ENCODE measurements around the gene RPS28. TPM values are rescaled to one million over a fixed set of nuclear protein-coding genes. Genes with fewer than 3 reads are reported as not detected.

The RPS28 gene
- total and polyA plus RNA-seq, 4 donors: 405 to 981 (median 714) TPM

DNA sequence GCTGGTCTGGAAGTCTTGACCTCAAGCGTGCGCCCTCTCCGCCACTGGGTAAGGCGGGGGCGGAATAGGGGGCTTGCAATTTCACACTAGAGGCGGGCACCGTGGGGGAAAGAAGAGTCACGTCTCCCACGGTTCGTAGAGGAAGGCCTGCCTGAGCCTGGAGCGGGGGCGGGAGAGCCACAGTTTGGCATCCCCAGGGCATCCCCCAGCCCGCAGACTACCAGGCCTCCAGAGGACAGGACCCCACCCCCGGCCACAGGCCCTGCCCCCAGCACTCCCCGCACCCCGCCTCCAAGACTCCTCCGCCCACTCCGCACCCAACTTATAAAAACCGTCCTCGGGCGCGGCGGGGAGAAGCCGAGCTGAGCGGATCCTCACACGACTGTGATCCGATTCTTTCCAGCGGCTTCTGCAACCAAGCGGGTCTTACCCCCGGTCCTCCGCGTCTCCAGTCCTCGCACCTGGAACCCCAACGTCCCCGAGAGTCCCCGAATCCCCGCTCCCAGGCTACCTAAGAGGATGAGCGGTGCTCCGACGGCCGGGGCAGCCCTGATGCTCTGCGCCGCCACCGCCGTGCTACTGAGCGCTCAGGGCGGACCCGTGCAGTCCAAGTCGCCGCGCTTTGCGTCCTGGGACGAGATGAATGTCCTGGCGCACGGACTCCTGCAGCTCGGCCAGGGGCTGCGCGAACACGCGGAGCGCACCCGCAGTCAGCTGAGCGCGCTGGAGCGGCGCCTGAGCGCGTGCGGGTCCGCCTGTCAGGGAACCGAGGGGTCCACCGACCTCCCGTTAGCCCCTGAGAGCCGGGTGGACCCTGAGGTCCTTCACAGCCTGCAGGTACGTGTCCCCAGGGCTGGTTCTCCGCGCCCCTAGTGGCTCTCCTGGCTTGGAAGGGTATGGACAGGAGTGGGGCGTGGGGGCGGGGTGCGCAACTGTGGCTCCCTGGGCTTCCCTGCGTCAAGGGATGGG lies 42.8 kb downstream of the RPS28 start, which contains the start of gene ANGPTL4:
TSS of gene ANGPTL4 (plus strand) at position 353 of the 969 bp plus-strand sequence. CDS start at position 520, 167 bp downstream.
- no peaks in the 10 kb centered on the region for H3K36me3 ChIP-seq (ENCODE audit: control insufficient read depth in 1 of 2, insufficient read depth in 2 of 2, low read length in 1 of 2)
- H3K4me3 ChIP-seq (ENCODE audit: low read length in 2 of 2): peak within 1 kb of the TSS; percentile 1 to 6
- H3K27me3 ChIP-seq (ENCODE audit: control insufficient read depth in 1 of 2, insufficient read depth in 2 of 2, low read length in 1 of 2): no peaks in the 10 kb centered on the region
- 1% methylated on average over 77 to 81 of the region's 81 CpGs for WGBS, 2 donors
- H3K9me3 ChIP-seq (ENCODE audit: control insufficient read depth, low read length): no peaks in the 10 kb centered on the region
- intact Hi-C loops (cut with DNase I): loop anchor here in 1 of 2 donors (2.0 kb wide), 1 partner anchor 27 kb away; the partner anchor contains the start of gene RAB11B
- H3K4me1 ChIP-seq (ENCODE audit: control insufficient read depth in 1 of 2, insufficient read depth in 2 of 2, low read length in 2 of 2): no peaks in the 10 kb centered on the region
- DNase-seq: peak; percentile 87 to 91
- H3K27ac ChIP-seq (ENCODE audit: low read depth in 1 of 2, low read length in 2 of 2): peak within 1 kb of the TSS in 1 of 2 donors; percentile 62
- ATAC-seq (ENCODE audit: low FRiP score): peak; percentile 72

DNA sequence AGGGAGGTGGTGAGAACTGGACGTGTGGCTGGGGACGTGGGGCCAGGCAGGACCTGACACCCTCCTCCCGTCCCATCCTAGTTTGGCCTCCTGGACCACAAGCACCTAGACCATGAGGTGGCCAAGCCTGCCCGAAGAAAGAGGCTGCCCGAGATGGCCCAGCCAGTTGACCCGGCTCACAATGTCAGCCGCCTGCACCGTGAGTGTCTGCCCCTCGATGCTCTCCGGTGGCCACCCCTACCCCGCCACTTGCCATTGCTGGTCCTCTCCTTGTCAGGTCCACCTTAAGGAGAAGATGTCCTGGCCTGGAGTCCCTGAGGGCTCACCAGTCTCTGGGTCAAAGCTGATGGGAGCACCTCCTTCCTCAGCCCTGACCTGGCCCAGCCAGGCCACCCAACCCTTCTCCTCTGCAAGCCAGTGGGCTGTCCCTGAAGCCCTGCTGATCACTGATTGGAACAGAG lies 44.9 kb downstream of the RPS28 start:
- Histone ChIP-seq H3K4me3 (ENCODE audit: low read length in 2 of 2) (no peak overlapping the region), H3K36me3 (ENCODE audit: control insufficient read depth in 1 of 2, insufficient read depth in 2 of 2, low read length in 1 of 2) (no peaks in the 10 kb centered on the region), H3K4me1 (ENCODE audit: control insufficient read depth in 1 of 2, insufficient read depth in 2 of 2, low read length in 2 of 2) (no peaks in the 10 kb centered on the region), H3K27me3 (ENCODE audit: control insufficient read depth in 1 of 2, insufficient read depth in 2 of 2, low read length in 1 of 2) (no peaks in the 10 kb centered on the region), H3K9me3 (ENCODE audit: control insufficient read depth, low read length) (no peaks in the 10 kb centered on the region), H3K27ac (ENCODE audit: low read depth in 1 of 2, low read length in 2 of 2) (no peak overlapping the region)
- WGBS, 2 donors: 93 to 97% methylated on average over 11 of the region's 11 CpGs
- no peak for ATAC-seq (ENCODE audit: low FRiP score)
- intact Hi-C loops (cut with DNase I): no loop called here
- DNase-seq: no peak

DNA sequence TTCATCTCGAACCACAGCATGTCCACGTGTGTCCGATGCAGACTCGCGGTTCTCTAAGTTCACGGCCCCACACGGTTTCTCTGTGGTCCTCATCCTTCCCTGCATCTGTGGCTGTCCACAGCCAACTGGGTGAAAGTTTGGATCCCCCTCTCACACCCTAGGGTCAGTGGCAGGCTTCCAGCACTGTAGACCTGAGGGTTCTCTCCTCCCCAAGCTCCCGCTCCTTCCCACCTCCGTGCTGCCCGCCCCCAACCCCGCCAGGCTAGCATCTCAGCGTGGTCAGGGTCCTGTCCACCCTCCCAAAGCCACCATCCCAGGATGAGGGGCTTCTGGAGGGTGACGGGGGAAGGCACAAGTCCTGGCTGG lies 45.6 kb downstream of the RPS28 start:
- no peaks in the 10 kb centered on the region for H3K36me3 ChIP-seq (ENCODE audit: control insufficient read depth in 1 of 2, insufficient read depth in 2 of 2, low read length in 1 of 2)
- DNase-seq (peak in 1 of 2 donors; percentile 78), ATAC-seq (ENCODE audit: low FRiP score) (peak; percentile 2)
- no peaks in the 10 kb centered on the region for H3K27me3 ChIP-seq (ENCODE audit: control insufficient read depth in 1 of 2, insufficient read depth in 2 of 2, low read length in 1 of 2)
- H3K4me1 ChIP-seq (ENCODE audit: control insufficient read depth in 1 of 2, insufficient read depth in 2 of 2, low read length in 2 of 2): no peaks in the 10 kb centered on the region
- WGBS, 2 donors: 39 to 47% methylated on average over 13 of the region's 13 CpGs
- peak overlapping the region in 1 of 2 donors; percentile 27 for H3K27ac ChIP-seq (ENCODE audit: low read depth in 1 of 2, low read length in 2 of 2)
- intact Hi-C loops (cut with DNase I): no loop called here
- H3K9me3 ChIP-seq (ENCODE audit: control insufficient read depth, low read length): no peaks in the 10 kb centered on the region
- H3K4me3 ChIP-seq (ENCODE audit: low read length in 2 of 2): no peak overlapping the region

DNA sequence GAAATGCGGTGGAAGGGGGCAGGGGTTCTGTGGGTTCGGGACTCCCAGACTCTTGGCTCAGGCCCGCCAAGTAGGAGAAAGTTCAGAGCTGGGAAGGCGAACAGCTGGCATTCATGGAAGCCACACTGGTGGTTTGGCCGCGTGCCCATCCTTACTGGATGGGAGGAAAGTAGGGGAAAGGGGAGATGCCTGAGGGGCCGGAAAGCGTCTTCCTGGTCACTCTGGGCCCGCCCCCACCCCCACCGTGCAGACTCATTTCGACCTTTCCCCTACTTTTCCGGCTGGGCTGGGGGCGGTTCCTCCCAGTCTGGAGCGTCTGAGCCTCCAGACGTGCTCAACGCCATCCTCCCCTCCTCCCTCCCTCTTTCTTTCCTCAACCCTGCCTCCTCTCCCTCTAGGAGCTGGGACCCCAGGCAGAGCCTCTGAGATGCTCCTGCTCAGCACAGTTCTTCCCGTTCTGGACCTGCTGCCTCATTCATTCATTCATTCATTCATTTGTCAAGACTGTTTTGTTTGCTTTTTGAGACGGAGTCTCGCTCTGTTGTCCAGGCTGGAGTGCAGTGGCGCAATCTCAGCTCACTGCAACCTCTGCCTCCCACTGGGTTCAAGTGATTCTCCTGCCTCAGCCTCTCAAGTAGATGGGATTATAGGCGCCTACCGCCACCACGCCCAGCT lies 46.2 kb downstream of the RPS28 start:
- Histone ChIP-seq H3K27me3 (ENCODE audit: control insufficient read depth in 1 of 2, insufficient read depth in 2 of 2, low read length in 1 of 2) (no peaks in the 10 kb centered on the region), H3K9me3 (ENCODE audit: control insufficient read depth, low read length) (no peaks in the 10 kb centered on the region), H3K36me3 (ENCODE audit: control insufficient read depth in 1 of 2, insufficient read depth in 2 of 2, low read length in 1 of 2) (no peaks in the 10 kb centered on the region), H3K4me1 (ENCODE audit: control insufficient read depth in 1 of 2, insufficient read depth in 2 of 2, low read length in 2 of 2) (no peaks in the 10 kb centered on the region), H3K4me3 (ENCODE audit: low read length in 2 of 2) (no peak overlapping the region), H3K27ac (ENCODE audit: low read depth in 1 of 2, low read length in 2 of 2) (no peak overlapping the region)
- intact Hi-C loops (cut with DNase I): no loop called here
- ATAC-seq (ENCODE audit: low FRiP score) (peak; percentile 37), DNase-seq (peak; percentile 89 to 94)
- WGBS, 2 donors: 20% methylated on average over 21 to 23 of the region's 23 CpGs

DNA sequence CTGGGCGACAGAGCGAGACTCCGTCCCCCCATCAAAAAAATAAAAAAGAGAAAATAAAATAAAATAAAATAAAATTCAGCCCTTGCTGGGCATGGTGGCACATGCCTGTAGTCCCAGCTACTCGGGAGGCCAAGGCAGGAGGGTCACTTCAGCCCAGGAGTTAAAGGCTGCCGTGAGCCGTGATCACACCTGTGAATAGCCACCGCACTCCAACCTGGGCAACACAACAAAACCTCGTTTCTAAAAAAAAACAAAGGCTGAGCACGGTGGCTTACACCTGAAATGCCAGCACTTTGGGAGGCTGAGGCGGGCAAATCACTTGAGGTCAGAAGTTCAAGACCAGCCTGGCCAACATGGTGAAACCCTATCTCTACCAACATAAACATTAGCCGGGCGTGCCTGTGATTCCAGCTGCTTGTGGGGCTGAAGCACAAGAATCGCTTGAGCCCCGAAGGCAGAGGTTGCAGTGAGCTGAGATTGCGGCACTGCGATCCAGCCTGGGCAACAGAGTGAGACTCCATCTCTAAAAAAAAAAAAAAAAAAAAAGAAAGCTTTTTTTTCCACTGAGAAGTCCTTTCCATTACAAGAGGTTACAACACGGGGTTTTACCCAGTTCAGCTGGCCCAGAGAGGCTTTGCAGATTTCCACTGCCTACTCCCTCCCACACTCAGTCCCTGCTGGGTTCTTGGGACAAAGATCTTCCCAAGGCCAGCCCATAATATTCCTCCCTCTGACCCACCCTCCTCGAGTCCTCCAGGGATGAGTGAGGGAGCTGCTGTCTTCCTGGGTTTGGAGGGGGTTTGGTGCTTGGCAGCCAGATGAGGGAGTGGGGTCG lies 49.1 kb downstream of the RPS28 start:
- peak; percentile 56 for ATAC-seq (ENCODE audit: low FRiP score)
- H3K36me3 ChIP-seq (ENCODE audit: control insufficient read depth in 1 of 2, insufficient read depth in 2 of 2, low read length in 1 of 2): no peaks in the 10 kb centered on the region
- no peaks in the 10 kb centered on the region for H3K4me1 ChIP-seq (ENCODE audit: control insufficient read depth in 1 of 2, insufficient read depth in 2 of 2, low read length in 2 of 2)
- H3K27me3 ChIP-seq (ENCODE audit: control insufficient read depth in 1 of 2, insufficient read depth in 2 of 2, low read length in 1 of 2): no peaks in the 10 kb centered on the region
- no peak overlapping the region for H3K4me3 ChIP-seq (ENCODE audit: low read length in 2 of 2)
- intact Hi-C loops (cut with DNase I): no loop called here
- H3K27ac ChIP-seq (ENCODE audit: low read depth in 1 of 2, low read length in 2 of 2): no peak overlapping the region
- H3K9me3 ChIP-seq (ENCODE audit: control insufficient read depth, low read length): no peaks in the 10 kb centered on the region
- no peak for DNase-seq
- 89% methylated on average over 19 of the region's 19 CpGs for WGBS, 2 donors

DNA sequence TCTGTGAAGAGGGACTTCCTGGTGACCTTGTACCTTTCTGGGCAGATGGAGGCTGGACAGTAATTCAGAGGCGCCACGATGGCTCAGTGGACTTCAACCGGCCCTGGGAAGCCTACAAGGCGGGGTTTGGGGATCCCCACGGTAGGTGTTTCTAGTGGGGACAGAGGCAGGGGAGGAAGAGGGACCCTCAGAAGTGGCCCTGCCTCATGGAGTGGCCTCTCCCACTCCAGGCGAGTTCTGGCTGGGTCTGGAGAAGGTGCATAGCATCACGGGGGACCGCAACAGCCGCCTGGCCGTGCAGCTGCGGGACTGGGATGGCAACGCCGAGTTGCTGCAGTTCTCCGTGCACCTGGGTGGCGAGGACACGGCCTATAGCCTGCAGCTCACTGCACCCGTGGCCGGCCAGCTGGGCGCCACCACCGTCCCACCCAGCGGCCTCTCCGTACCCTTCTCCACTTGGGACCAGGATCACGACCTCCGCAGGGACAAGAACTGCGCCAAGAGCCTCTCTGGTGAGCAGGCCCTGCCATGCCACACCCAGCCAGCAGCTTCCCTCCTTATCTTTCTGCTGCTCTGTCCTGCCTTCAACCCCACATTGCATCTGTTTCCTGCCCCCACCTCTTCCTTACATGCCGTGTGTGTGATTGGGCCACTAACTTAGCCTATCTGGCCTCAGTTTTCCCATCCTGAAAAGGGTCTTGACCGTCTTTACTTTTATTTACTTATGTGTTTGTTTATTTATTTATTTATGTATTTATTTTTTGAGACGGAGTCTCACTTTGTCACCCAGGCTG lies 49.9 kb downstream of the RPS28 start:
- Histone ChIP-seq H3K36me3 (ENCODE audit: control insufficient read depth in 1 of 2, insufficient read depth in 2 of 2, low read length in 1 of 2) (no peaks in the 10 kb centered on the region), H3K4me1 (ENCODE audit: control insufficient read depth in 1 of 2, insufficient read depth in 2 of 2, low read length in 2 of 2) (no peaks in the 10 kb centered on the region), H3K27me3 (ENCODE audit: control insufficient read depth in 1 of 2, insufficient read depth in 2 of 2, low read length in 1 of 2) (no peaks in the 10 kb centered on the region), H3K9me3 (ENCODE audit: control insufficient read depth, low read length) (no peaks in the 10 kb centered on the region), H3K4me3 (ENCODE audit: low read length in 2 of 2) (no peak overlapping the region), H3K27ac (ENCODE audit: low read depth in 1 of 2, low read length in 2 of 2) (no peak overlapping the region)
- 92 to 93% methylated on average over 28 of the region's 28 CpGs for WGBS, 2 donors
- DNase-seq (no peak), ATAC-seq (ENCODE audit: low FRiP score) (no peak)
- intact Hi-C loops (cut with DNase I): no loop called here

Data from aorta (tissue), 5 donors.